Upper lobe of left lung (tissue), 6 donors: ENCODE measurements around the gene ZNF575. TPM values are rescaled to one million over a fixed set of nuclear protein-coding genes. Genes with fewer than 3 reads are reported as not detected.

Source experiments
- ATAC-seq, 2 donors: fragments of 200-7000 bp; cut with Tn5 transposase; one replicate each; pipeline ENCODE4 v1.9.1; 2022; ENCODE audit warnings: mild to moderate bottlenecking in 2 of 2, moderate library complexity in 2 of 2; ENCODE audit not compliant: low FRiP score in 2 of 2
- DNase-seq, 2 donors: peaks; one replicate each; pipeline ENCODE4 v3.0.0-alpha.2; 2019 to 2020
- H3K27ac ChIP-seq, 4 donors: fragments of 200-600 bp; sonication (generic); one replicate each; pipeline ENCODE4 v1.5.1; 2016 to 2019
- H3K27me3 ChIP-seq, 4 donors: fragments of 200-600 bp; sonication (generic); one replicate each; pipeline ENCODE4 v1.5.1; 2017 to 2019
- H3K36me3 ChIP-seq, 4 donors: fragments of 200-600 bp; sonication (generic); one replicate each; pipeline ENCODE4 v1.5.1; 2016 to 2019
- H3K4me1 ChIP-seq, 4 donors: fragments of 200-600 bp; sonication (generic); one replicate each; pipeline ENCODE4 v1.5.1; 2018 to 2019
- H3K4me3 ChIP-seq, 4 donors: fragments of 200-600 bp; sonication (generic); one replicate each; pipeline ENCODE4 v1.5.1; 2017 to 2019; ENCODE audit warnings: mild to moderate bottlenecking in 2 of 4, moderate library complexity in 1 of 4
- H3K9me3 ChIP-seq, 4 donors: fragments of 200-600 bp; sonication (generic); one replicate each; pipeline ENCODE4 v1.5.1; 2018 to 2019
- CTCF ChIP-seq, 6 experiments: fragments of 450-650 bp in 4 of 6; fragments of 200-600 bp in 2 of 6; sonication (generic) in 2 of 6; IDR thresholded peaks; one replicate each; pipeline ENCODE4 v1.5.1; 2016 to 2019; ENCODE audit warnings: antibody characterized with exemption in 6 of 6
- EP300 ChIP-seq, 4 donors: sonication (generic); formaldehyde crosslinking; IDR thresholded peaks; one replicate each; pipeline ENCODE4 v1.5.1; 2017; ENCODE audit warnings: antibody characterized with exemption in 4 of 4, control low read depth in 2 of 4
- POLR2A ChIP-seq, 4 donors: fragments of 450-650 bp; IDR thresholded peaks; one replicate each; pipeline ENCODE4 v1.5.1; 2016 to 2017; ENCODE audit warnings: antibody characterized with exemption in 4 of 4, mild to moderate bottlenecking in 2 of 4
- POLR2AphosphoS5 ChIP-seq, 2 donors: sonication (generic); formaldehyde crosslinking; IDR thresholded peaks; one replicate each; pipeline ENCODE4 v1.5.1; 2017; ENCODE audit warnings: antibody characterized with exemption in 2 of 2
- WGBS, 2 donors: methylation state at CpG; one replicate each; pipeline ENCODE4 v1.1.5; 2017 to 2018; 5-methylcytosine and 5-hydroxymethylcytosine counted together
- total RNA-seq, 6 donors: library from RNA; depleted of rRNA in 4 of 6; stranded (reverse); fragments of >200 nt in 4 of 6; gene quantifications; one replicate each; pipeline versions ENCODE4 v1.1.0 to v1.2.1, GENCODE V29; 2016 to 2021
- donor health status: DM: no; HTN: no; CAD: no; lungs with moderate emphysema.
- donor health status: DM: no; HTN: yes; CAD: no; lungs with severe emphysema.

Gene ZNF575
- total RNA-seq, 6 donors from 2014 or later = 0.76 to 4.4 (median 2.7) TPM; not detected in 1

GRCh38 chr19:43560687-43561086 lies 27.7 kb downstream of the ZNF575 start:
- TF ChIP-seq POLR2AphosphoS5 (IDR thresholded peaks at IDR 0.05) (no peak), CTCF (IDR thresholded peaks at IDR 0.05) (no peak), EP300 (IDR thresholded peaks at IDR 0.05) (no peak), POLR2A (IDR thresholded peaks at IDR 0.05) (no peak)
- WGBS, 2 donors = 88 to 94% methylated on average over 4 to 6 of the region's 6 CpGs
- H3K9me3 ChIP-seq = no peaks in the 10 kb centered on the region
- no peak overlapping the region for H3K27ac ChIP-seq
- peaks cover 11 to 21% (median 16%) of the 10 kb centered on the region in 4 donors for H3K4me1 ChIP-seq
- H3K27me3 ChIP-seq = no peaks in the 10 kb centered on the region
- H3K36me3 ChIP-seq = peaks cover 0 to 28% (median 7%) of the 10 kb centered on the region in 4 donors
- ATAC-seq = peak in 1 of 2 donors; percentile 24
- no peak overlapping the region for H3K4me3 ChIP-seq
- no peak for DNase-seq

GRCh38 chr19:43561139-43561970 lies 28.4 kb downstream of the ZNF575 start:
- H3K36me3 ChIP-seq = peaks cover 0 to 22% (median 7%) of the 10 kb centered on the region in 4 donors
- TF ChIP-seq EP300 (IDR thresholded peaks at IDR 0.05) (no peak), POLR2A (IDR thresholded peaks at IDR 0.05) (no peak), CTCF (IDR thresholded peaks at IDR 0.05) (no peak), POLR2AphosphoS5 (IDR thresholded peaks at IDR 0.05) (no peak)
- 88 to 96% methylated on average over 10 to 12 of the region's 12 CpGs for WGBS, 2 donors
- no peaks in the 10 kb centered on the region for H3K9me3 ChIP-seq
- H3K4me1 ChIP-seq = peaks cover 11 to 21% (median 16%) of the 10 kb centered on the region in 4 donors
- no peak overlapping the region for H3K4me3 ChIP-seq
- no peak for ATAC-seq
- peak overlapping the region in 1 of 4 donors; percentile 83 for H3K27ac ChIP-seq
- no peaks in the 10 kb centered on the region for H3K27me3 ChIP-seq
- peak in 1 of 2 donors; percentile 37 for DNase-seq

GRCh38 chr19:43562226-43562697 lies 29.3 kb downstream of the ZNF575 start:
- Histone ChIP-seq H3K9me3 (no peaks in the 10 kb centered on the region), H3K27ac (peak overlapping the region; percentile 75 to 87 (median 84)), H3K27me3 (no peaks in the 10 kb centered on the region), H3K4me3 (no peak overlapping the region), H3K4me1 (peaks cover 11 to 21% (median 16%) of the 10 kb centered on the region in 4 donors), H3K36me3 (peaks cover 0 to 20% (median 7%) of the 10 kb centered on the region in 4 donors)
- no peak for DNase-seq
- ATAC-seq = peak in 1 of 2 donors; percentile 14
- 67 to 69% methylated on average over 6 of the region's 6 CpGs for WGBS, 2 donors
- TF ChIP-seq CTCF (IDR thresholded peaks at IDR 0.05) = no peak
- no peak for TF ChIP-seq POLR2AphosphoS5 (IDR thresholded peaks at IDR 0.05)
- no peak for TF ChIP-seq EP300 (IDR thresholded peaks at IDR 0.05)

- DNase-seq (peak; percentile 80 to 84), ATAC-seq (peak; percentile 86 to 89)
- peaks cover 11 to 21% (median 16%) of the 10 kb centered on the region in 4 donors for H3K4me1 ChIP-seq
- no peaks in the 10 kb centered on the region for H3K9me3 ChIP-seq
- H3K27me3 ChIP-seq = no peaks in the 10 kb centered on the region
- no peak overlapping the region for H3K4me3 ChIP-seq
- H3K36me3 ChIP-seq = peaks cover 0 to 20% (median 7%) of the 10 kb centered on the region in 4 donors
- peak overlapping the region; percentile 75 to 87 (median 84) for H3K27ac ChIP-seq
- TF ChIP-seq POLR2AphosphoS5 (IDR thresholded peaks at IDR 0.05) (peak; percentile 76 to 89), POLR2A (IDR thresholded peaks at IDR 0.05) (peak in 1 of 4 donors; percentile 11), EP300 (IDR thresholded peaks at IDR 0.05) (peak in 1 of 4 donors; percentile 36), CTCF (IDR thresholded peaks at IDR 0.05) (no peak)
- 32 to 34% methylated on average over 4 to 14 of the region's 14 CpGs for WGBS, 2 donors
Measured at GRCh38 chr19:43562698-43563241, 29.8 kb downstream of the ZNF575 start.
